ENCODE measurements around the gene WDR13. TPM values are rescaled to one million over a fixed set of nuclear protein-coding genes. Genes with fewer than 3 reads are reported as not detected.

The WDR13 gene
- total RNA-seq, 4 donors from 2014 or later, result 71.9 to 119 (median 105) TPM

GRCh38 chrX:48616576-48616975, 19.3 kb downstream of the WDR13 start:
- no peak for TF ChIP-seq CTCF (IDR thresholded peaks at IDR 0.05; ENCODE audit: low read depth)

- TF ChIP-seq CTCF (IDR thresholded peaks at IDR 0.05; ENCODE audit: low read depth), result no peak
These were observed 20.4 kb downstream of the WDR13 start for GRCh38 chrX:48617542-48618340.

- no peak for TF ChIP-seq CTCF (IDR thresholded peaks at IDR 0.05; ENCODE audit: low read depth)
These were observed 29.4 kb downstream of the WDR13 start for GRCh38 chrX:48626401-48627298.

GRCh38 chrX:48631376-48632090, 34.2 kb downstream of the WDR13 start:
- TF ChIP-seq CTCF (IDR thresholded peaks at IDR 0.05; ENCODE audit: low read depth), result no peak

- TF ChIP-seq CTCF (IDR thresholded peaks at IDR 0.05; ENCODE audit: low read depth), result no peak
These were observed 34.9 kb downstream of the WDR13 start for GRCh38 chrX:48632207-48632606.

- TF ChIP-seq CTCF (IDR thresholded peaks at IDR 0.05; ENCODE audit: low read depth), result no peak
These were observed 39.0 kb downstream of the WDR13 start for GRCh38 chrX:48636301-48636700.
